Fibroblast of lung (primary cell): Measurements from ENCODE around the gene HOXA11.

Experiments
- CTCF ChIP-seq, 2 donors: IDR thresholded peaks in 1 of 2; conservative IDR thresholded peaks in 1 of 2; 1 replicate in 1 of 2; 2 replicates in 1 of 2; pipeline ENCODE4 v1.5.1; 2011 to 2012; ENCODE audit warnings: low read length in 2 of 2, control low read depth in 1 of 2, inconsistent platforms in 1 of 2, low read depth in 1 of 2, mild to moderate bottlenecking in 1 of 2
- EZH2 ChIP-seq: IDR thresholded peaks from 2 replicates; pipeline ENCODE4 v1.5.1; 2012; ENCODE audit warnings: low read length, control low read depth, mild to moderate bottlenecking; ENCODE audit errors: missing control alignments

GRCh38 chr7:27219821-27220220 lies 34.8 kb upstream of the HOXA11 start:
- TF ChIP-seq CTCF (conservative IDR thresholded peaks at IDR 0.05 in 1 of 2, IDR thresholded peaks at IDR 0.05 in 1 of 2; ENCODE audit: low read depth in 1 of 2, low read length in 2 of 2), result no peak
- no peak for TF ChIP-seq EZH2
